GM21381 (cell line): Measurements from ENCODE around the gene LYAR.

Experiments
- ATAC-seq: cut with Tn5 transposase; IDR thresholded peaks from one replicate; pipeline ENCODE4 v1.9.1; 2021; ENCODE audit warnings: mild to moderate bottlenecking, moderate library complexity; ENCODE audit not compliant: unreplicated experiment

LYAR gene, protein sequence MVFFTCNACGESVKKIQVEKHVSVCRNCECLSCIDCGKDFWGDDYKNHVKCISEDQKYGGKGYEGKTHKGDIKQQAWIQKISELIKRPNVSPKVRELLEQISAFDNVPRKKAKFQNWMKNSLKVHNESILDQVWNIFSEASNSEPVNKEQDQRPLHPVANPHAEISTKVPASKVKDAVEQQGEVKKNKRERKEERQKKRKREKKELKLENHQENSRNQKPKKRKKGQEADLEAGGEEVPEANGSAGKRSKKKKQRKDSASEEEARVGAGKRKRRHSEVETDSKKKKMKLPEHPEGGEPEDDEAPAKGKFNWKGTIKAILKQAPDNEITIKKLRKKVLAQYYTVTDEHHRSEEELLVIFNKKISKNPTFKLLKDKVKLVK

GRCh38 chr4:4289941-4290850, at the start of gene LYAR, which contains the start of gene ZBTB49:
Gene LYAR, minus strand, starts transcription at chr4:4290154. Its CDS starts 6,412 bp downstream, at chr4:4283742.
Gene ZBTB49, plus strand, starts transcription at chr4:4290251. Its CDS starts 9,695 bp downstream, at chr4:4299946.
- peak; percentile 91 for ATAC-seq

- ATAC-seq: no peak
Observed at GRCh38 chr4:4339504-4340085, 49.6 kb upstream of the LYAR start.

DNA sequence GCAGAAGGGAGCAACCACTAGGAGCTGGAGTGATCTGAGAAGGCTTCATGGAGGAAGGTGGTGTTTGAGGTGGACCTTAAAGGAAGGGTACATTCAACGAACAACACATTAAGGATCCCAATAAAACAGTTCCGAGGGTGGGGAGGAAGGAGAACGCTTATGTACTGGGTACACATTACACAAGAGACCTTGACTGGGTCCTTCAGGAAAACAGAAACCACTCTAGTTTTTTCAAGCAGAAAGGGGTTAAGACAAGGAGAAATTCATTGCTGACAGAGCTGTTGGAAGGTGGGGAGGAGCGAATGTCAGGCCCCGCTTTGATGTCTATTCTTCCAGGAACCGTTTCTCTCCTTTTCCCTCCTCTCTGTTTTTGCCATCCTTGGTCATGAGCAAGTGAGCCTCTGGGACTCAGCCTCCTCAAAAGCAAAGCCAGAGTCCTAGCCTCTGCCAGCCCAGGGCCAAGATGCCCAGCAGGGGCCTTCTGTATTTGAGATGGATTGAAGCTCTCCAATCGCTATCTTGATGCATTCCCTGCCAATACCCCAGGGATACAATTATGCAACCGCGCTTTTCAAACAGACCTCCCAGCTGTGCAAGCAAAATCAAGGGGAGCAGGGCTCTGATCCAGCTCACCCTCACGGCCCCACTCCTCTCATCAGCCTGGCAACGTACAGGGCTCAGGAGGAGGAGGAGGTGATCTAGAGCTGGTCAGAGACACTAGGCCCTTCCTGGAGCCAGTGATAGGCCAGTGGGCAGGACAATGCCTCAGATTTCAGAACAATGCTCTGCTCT, 48.5 kb upstream of the LYAR start:
- ATAC-seq: no peak

DNA sequence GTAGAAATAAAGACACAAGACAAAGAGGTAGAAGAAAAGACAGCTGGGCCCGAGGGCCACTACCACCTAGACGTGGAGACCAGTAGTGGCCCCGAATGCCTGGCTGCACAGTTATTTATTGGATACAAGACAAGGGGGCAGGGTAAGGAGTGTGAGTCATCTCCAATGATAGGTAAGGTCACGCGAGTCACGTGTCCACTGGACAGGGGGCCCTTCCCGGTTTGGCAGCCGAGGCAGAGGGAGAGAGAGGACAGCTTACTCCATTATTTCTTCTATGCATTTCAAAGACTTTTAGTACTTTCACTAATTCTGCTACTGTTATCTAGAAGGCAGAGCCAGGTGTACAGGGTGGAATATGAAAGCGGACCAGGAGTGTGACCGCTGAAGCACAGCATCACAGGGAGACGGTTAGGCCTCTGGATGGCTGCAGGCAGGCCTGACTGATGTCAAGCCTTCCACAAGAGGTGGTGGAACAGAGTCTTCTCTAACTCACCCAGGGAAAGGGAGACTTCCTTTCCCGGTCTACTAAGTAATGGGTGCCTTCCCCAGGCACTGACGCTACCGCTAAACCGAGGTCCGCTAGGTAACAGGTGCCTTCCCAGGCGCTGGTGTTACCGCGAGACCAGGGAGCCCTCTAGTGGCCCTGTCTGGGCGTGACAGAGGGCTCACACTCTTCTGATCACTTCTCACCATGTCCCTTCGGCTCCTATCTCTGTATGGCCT, 45.0 kb upstream of the LYAR start:
- peak; percentile 78 for ATAC-seq

DNA sequence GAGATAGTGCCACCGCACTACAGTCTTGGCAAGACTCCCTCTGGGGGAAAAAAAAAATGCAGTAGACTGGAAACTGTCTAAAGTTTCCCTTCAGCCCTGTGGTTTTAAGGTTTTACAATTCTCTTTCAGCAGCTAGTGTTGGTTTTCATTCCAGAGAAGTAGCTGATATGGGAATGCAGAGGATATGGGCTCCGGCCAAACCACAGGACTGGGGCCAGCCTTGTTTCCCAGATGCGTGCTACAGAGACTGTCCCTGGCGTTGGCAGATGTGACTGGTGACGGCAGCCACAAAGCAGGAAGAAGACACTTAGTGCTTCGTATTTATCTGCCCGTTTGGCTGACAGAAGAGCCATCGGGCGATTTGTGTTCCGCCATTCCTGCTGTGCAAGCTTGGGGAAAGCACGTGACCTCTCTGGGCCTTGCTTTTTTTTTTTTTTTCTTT, 43.3 kb upstream of the LYAR start:
- no peak for ATAC-seq

- no peak for ATAC-seq
Observed at GRCh38 chr4:4332529-4332928, 42.6 kb upstream of the LYAR start.

DNA sequence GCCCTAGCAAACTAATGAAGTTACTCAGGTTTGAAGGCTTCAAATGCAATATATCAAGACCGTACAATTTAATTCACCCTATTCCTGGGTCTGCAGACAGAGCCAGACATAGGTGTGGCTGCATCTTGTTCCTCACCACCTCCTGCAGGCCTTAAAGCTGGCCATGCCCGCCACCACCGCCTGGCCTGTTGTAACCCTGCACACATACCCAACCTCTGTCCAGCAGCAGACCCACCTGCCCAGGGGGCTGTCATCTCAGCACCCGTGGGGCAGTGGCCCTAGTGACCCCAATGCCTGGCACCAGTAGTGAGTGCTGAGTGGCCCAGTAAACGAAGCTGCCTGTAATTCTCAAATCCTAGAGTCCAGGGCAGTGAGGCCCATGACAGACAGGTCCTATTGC, 40.8 kb upstream of the LYAR start:
- ATAC-seq: no peak

GRCh38 chr4:4329496-4329895, 39.5 kb upstream of the LYAR start:
- ATAC-seq: no peak

- ATAC-seq: no peak
Observed at GRCh38 chr4:4328840-4329239, 38.9 kb upstream of the LYAR start.

DNA sequence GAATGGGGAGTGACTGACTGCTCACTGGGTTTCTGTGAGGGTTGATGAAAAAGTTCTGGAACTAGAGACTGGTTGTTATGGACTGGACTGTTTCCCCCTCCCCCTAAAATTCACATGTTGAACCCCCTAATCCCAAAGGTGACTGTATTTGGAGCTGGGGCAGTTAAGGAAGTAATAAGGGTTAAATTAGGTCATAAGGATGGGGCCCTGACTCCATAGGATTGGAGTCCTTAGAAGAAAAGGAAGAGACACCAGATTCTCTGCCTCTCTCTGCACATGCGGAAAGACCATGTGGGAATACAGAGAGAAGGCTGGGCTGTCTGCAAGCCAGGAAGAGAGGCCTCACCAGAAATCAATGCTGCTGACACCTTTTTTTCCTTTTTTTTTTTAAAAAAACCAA, 38.3 kb upstream of the LYAR start:
- no peak for ATAC-seq

DNA sequence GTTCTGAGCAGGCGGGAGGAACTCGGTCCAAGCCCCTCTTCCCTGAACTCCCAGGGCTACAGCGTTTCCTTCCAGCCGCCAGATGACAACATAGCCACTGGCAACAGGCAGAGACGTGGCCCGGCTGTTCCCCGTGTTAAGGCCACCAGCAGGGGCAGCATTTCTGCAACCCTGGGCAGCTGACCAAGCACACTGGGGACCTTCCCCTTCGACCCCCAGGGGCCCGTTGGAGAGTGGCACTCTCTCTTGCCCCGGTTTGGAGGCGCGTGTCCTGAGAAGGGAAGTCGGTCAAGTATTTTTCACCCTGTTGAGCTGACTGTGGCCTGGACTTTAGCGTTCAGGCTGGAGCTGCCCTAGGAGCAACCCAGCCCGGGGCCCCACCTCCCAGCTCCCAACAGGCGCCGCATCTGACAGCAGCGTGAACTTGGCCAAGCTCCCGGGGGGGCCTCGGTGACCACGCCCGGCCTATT, 37.7 kb upstream of the LYAR start:
- ATAC-seq: no peak

DNA sequence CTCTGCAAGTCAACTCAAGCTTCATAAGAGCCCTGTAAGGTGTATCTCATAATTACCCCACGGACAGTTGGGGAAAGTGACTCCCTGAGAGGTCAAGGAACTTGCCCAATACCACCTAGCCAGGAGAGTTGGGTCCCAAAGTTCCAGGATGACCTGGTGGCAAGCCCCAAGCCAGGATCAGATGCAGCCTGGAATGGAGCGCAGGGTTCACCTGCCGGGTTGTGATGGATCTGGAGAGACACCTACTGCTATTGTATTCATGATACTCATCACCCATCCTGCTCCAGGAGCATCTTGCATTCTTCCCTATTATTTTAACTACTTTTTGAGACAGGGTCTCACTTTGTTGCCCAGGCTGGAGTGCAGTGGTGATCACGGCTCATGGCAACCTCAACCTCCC, 36.2 kb upstream of the LYAR start:
- no peak for ATAC-seq

GRCh38 chr4:4325321-4325720, 35.4 kb upstream of the LYAR start:
- ATAC-seq: no peak

GRCh38 chr4:4323705-4324534, 34.0 kb upstream of the LYAR start:
- no peak for ATAC-seq

- no peak for ATAC-seq
Observed at GRCh38 chr4:4321951-4322688, 32.2 kb upstream of the LYAR start.

DNA sequence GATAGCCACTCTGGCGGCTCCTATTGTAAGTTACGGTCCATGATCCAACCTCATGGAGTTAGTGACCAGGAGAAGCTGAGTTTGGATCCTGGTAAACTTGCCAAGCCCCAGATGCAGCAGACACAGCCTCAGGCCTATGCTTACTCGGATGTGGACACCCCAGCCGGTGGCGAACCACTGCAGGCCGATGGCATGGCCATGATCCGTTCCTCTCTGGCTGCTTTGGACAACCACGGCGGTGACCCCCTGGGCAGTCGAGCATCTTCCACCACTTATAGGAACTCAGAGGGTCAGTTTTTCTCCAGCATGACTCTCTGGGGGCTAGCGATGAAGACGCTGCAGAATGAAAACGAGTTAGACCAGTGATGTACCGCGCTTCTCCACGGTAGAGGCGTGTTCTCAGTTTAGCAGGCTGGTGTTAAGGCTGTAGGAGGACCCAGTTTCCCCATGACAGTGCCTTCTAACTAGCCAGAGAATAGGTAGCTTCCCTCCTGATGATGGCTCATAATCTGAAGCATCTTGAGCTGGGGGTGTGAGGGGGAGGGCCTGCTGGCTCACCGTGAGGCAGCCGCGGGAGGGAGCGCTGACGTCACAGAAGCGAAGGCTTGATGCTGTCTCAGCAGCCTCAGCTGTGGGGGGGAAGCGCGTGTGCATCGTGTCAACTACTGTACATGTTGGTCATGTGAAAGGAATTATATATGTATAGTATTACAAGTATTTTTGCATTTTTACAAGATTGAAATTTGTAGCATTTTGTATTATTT, 31.2 kb upstream of the LYAR start:
- no peak for ATAC-seq

GRCh38 chr4:4320528-4320927, 30.6 kb upstream of the LYAR start:
- ATAC-seq: no peak
